Measurements from ENCODE around the gene TMEM147.

The TMEM147 gene

DNA sequence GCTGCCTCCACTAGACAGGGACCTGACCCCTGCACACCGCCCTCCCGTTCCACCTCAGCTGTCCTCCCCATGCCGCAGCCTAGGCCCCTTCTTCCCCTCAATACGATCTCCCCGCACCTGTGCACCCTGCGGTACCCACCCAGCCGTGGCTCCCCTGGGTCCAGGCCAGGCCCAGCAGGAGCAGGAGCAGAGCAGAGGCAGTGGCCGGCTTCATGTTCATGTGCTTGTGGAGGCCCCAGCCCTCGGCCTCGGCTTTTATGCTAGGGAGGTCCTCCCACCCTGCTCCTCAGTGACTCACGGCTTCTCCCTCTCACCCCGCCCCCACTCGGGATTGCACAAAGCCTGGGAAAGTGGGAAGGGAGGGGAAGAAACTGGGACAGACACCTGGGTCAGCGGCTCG, 43.7 kb upstream of the TMEM147 start:
- no peak for TF ChIP-seq CTCF (IDR thresholded peaks at IDR 0.05; ENCODE audit: insufficient read depth, low read length, poor library complexity, severe bottlenecking)
- no peak for DNase-seq (ENCODE audit: extremely low read depth, insufficient read length)
- Histone ChIP-seq H3K4me3 (replicated peaks; ENCODE audit: low read depth, low read length) (no peak overlapping the region), H3K36me3 (ENCODE audit: control insufficient read depth, insufficient read depth, low read length) (no peaks in the 10 kb centered on the region), H3K27me3 (replicated peaks; ENCODE audit: control insufficient read depth, insufficient read depth, low read length) (no peaks in the 10 kb centered on the region)

DNA sequence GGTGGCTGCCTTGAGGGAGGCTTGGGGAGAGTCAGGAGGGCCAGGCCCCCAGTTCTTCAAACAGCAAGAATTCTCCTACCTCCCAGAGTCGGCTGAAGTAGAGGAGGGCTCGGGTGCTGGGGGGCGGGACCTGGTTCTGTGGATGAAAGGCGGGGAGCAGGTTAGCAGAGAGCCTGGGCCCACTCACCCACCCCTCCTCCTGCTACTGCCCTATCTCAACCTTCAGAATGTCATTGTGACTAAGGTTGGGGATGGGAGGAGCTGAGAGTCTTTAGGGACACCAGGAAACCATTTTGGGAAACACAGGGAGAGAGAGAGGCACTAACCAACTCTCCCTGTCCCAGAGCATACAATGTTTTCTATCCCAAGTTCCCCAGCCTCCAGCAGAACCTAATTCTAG, 42.7 kb upstream of the TMEM147 start:
- Histone ChIP-seq H3K36me3 (ENCODE audit: control insufficient read depth, insufficient read depth, low read length) (no peaks in the 10 kb centered on the region), H3K4me3 (replicated peaks; ENCODE audit: low read depth, low read length) (no peak overlapping the region), H3K27me3 (replicated peaks; ENCODE audit: control insufficient read depth, insufficient read depth, low read length) (no peaks in the 10 kb centered on the region)
- DNase-seq (ENCODE audit: extremely low read depth, insufficient read length), result no peak
- TF ChIP-seq CTCF (IDR thresholded peaks at IDR 0.05; ENCODE audit: insufficient read depth, low read length, poor library complexity, severe bottlenecking), result no peak

GRCh38 chr19:35506011-35506410, 39.4 kb upstream of the TMEM147 start:
- no peaks in the 10 kb centered on the region for H3K27me3 ChIP-seq (replicated peaks; ENCODE audit: control insufficient read depth, insufficient read depth, low read length)
- no peak for TF ChIP-seq CTCF (IDR thresholded peaks at IDR 0.05; ENCODE audit: insufficient read depth, low read length, poor library complexity, severe bottlenecking)
- no peaks in the 10 kb centered on the region for H3K36me3 ChIP-seq (ENCODE audit: control insufficient read depth, insufficient read depth, low read length)
- H3K4me3 ChIP-seq (replicated peaks; ENCODE audit: low read depth, low read length), result no peak overlapping the region
- DNase-seq (ENCODE audit: extremely low read depth, insufficient read length), result no peak

DNA sequence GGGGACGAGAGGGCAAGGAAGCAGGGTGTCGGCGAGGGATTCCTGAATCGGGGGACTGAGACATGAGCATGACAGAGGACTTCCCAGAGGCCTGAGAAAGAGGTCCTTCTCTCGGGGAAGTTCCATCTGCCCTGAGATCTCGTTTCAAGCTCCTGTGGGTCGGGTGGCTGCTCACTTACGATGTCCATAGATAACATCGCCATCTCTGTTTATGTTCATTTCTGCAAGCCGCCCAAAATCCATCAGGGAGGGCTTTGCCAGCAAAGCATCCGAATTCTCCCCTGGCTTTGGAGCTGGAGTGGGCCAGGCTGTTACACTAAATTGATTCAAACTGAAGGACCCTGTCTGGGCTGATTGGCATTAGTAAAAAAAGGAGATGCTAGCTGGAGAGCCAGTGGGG, 37.9 kb upstream of the TMEM147 start:
- Histone ChIP-seq H3K27me3 (replicated peaks; ENCODE audit: control insufficient read depth, insufficient read depth, low read length) (no peaks in the 10 kb centered on the region), H3K36me3 (ENCODE audit: control insufficient read depth, insufficient read depth, low read length) (no peaks in the 10 kb centered on the region), H3K4me3 (replicated peaks; ENCODE audit: low read depth, low read length) (no peak overlapping the region)
- TF ChIP-seq CTCF (IDR thresholded peaks at IDR 0.05; ENCODE audit: insufficient read depth, low read length, poor library complexity, severe bottlenecking), result no peak
- DNase-seq (ENCODE audit: extremely low read depth, insufficient read length), result no peak

DNA sequence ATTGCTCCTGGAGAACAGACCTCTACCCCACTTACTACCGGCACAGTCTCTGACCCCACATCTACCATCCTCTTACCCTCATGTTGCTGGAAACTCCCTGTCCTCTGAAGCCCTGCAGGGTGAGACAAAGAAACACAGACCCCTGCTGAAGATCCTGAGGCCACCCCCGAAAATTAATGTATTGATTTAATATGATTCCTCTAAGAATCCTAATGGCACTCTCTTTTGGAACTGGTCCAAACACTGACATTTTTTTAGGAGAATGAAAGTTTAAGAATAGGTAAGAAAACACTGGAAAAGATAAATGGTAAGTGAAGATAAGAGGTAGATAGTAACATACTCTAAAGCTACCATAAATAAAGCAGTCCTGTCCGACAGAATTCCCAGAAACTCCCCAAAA, 37.3 kb upstream of the TMEM147 start:
- H3K27me3 ChIP-seq (replicated peaks; ENCODE audit: control insufficient read depth, insufficient read depth, low read length), result no peaks in the 10 kb centered on the region; the same call in 1 of the 2 replicates
- no peaks in the 10 kb centered on the region for H3K36me3 ChIP-seq (ENCODE audit: control insufficient read depth, insufficient read depth, low read length)
- no peak for DNase-seq (ENCODE audit: extremely low read depth, insufficient read length)
- TF ChIP-seq CTCF (IDR thresholded peaks at IDR 0.05; ENCODE audit: insufficient read depth, low read length, poor library complexity, severe bottlenecking), result no peak
- H3K4me3 ChIP-seq (replicated peaks; ENCODE audit: low read depth, low read length), result no peak overlapping the region

- DNase-seq (ENCODE audit: extremely low read depth, insufficient read length), result peak; percentile 50
- Histone ChIP-seq H3K4me3 (replicated peaks; ENCODE audit: low read depth, low read length) (peak overlapping the region; percentile 59), H3K27me3 (replicated peaks; ENCODE audit: control insufficient read depth, insufficient read depth, low read length) (no peaks in the 10 kb centered on the region; the same call in 1 of the 2 replicates)
Measured at GRCh38 chr19:35509018-35509652, 36.3 kb upstream of the TMEM147 start.

More at GRCh38 chr19:35509018-35509652, 36.3 kb upstream of the TMEM147 start:
- no peaks in the 10 kb centered on the region for H3K36me3 ChIP-seq (ENCODE audit: control insufficient read depth, insufficient read depth, low read length)
- no peak for TF ChIP-seq CTCF (IDR thresholded peaks at IDR 0.05; ENCODE audit: insufficient read depth, low read length, poor library complexity, severe bottlenecking)
